Endothelial cell (in vitro differentiated cells): Measurements from ENCODE around the gene UBL4B. TPM values are rescaled to one million over a fixed set of nuclear protein-coding genes. Genes with fewer than 3 reads are reported as not detected.

ENCODE experiments used
- DNase-seq: peaks from one replicate; pipeline ENCODE4 v3.0.0; 2021; ENCODE audit warnings: low spot score
- H3K27ac Mint-ChIP-seq: one replicate; pipeline ENCODE4 v1.8.0; 2021; ENCODE audit warnings: mixed read lengths, inconsistent platforms; ENCODE audit not compliant: unreplicated experiment
- H3K27me3 Mint-ChIP-seq: one replicate; pipeline ENCODE4 v1.8.0; 2021; ENCODE audit warnings: mild to moderate bottlenecking, moderate library complexity, mixed read lengths, inconsistent platforms; ENCODE audit not compliant: unreplicated experiment
- H3K36me3 Mint-ChIP-seq: one replicate; pipeline ENCODE4 v1.8.0; 2021; ENCODE audit warnings: mild to moderate bottlenecking, low read depth, mixed read lengths, inconsistent platforms; ENCODE audit not compliant: unreplicated experiment
- H3K4me1 Mint-ChIP-seq: one replicate; pipeline ENCODE4 v1.8.0; 2021; ENCODE audit warnings: mild to moderate bottlenecking, mixed read lengths, inconsistent platforms; ENCODE audit not compliant: unreplicated experiment
- H3K4me3 Mint-ChIP-seq: one replicate; pipeline ENCODE4 v1.8.0; 2021; ENCODE audit warnings: mild to moderate bottlenecking, mixed read lengths, inconsistent platforms; ENCODE audit not compliant: unreplicated experiment
- H3K9me3 Mint-ChIP-seq: one replicate; pipeline ENCODE4 v1.8.0; 2021; ENCODE audit warnings: mixed read lengths, inconsistent platforms; ENCODE audit not compliant: unreplicated experiment
- CTCF ChIP-seq: fragments of 200-600 bp; sonication (generic); IDR thresholded peaks from one replicate; pipeline ENCODE4 v1.5.0; 2021; ENCODE audit warnings: antibody characterized with exemption; ENCODE audit not compliant: unreplicated experiment
- total RNA-seq: library from RNA; stranded (reverse); fragmentation: NEBNext Ultra II Directional; extraction: Animal tissue kit (Norgen Biotek cat#: 25700); gene quantifications from one replicate; pipeline ENCODE4 v1.2.1, GENCODE V29; 2021; ENCODE audit not compliant: unreplicated experiment

The UBL4B gene
- total RNA-seq, 1 donor from 2014 or later: not detected

DNA sequence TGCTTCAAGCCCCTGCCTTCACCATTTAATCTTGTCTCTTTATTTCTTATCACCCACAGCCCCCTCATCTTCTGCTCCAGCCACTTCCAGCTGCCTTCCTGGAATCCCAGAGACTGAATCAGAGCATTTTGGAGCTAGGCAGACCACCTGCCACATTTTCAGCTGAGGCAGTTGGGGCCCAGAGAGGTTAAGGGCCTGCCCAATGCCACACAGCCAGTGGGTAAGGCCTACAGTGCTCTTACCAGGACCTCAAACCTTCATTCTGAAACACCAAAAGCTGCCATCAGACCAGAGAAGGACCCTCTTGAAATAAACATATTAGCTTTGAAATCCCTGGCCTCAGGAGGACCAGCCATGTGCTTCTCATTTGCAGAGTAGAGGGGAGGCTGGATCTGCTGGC is 20.4 kb downstream of the UBL4B start:
- no peak overlapping the region for H3K4me3 Mint-ChIP-seq
- no peak overlapping the region for H3K27ac Mint-ChIP-seq

GRCh38 chr1:110133436-110133835 is 21.2 kb downstream of the UBL4B start:
- Mint-ChIP-seq H3K36me3 (peaks cover 6% of the 10 kb centered on the region), H3K27me3 (peaks cover 18% of the 10 kb centered on the region), H3K9me3 (no peaks in the 10 kb centered on the region), H3K4me3 (no peak overlapping the region), H3K4me1 (peaks cover 33% of the 10 kb centered on the region), H3K27ac (no peak overlapping the region)
- DNase-seq: no peak
- TF ChIP-seq CTCF: no peak

More for the DNA sequence above, 20.4 kb downstream of the UBL4B start:
- peaks cover 21% of the 10 kb centered on the region for H3K27me3 Mint-ChIP-seq
- no peak for DNase-seq
- no peak for TF ChIP-seq CTCF
- no peaks in the 10 kb centered on the region for H3K9me3 Mint-ChIP-seq
- H3K36me3 Mint-ChIP-seq: peaks cover 6% of the 10 kb centered on the region
- H3K4me1 Mint-ChIP-seq: peaks cover 32% of the 10 kb centered on the region

GRCh38 chr1:110134050-110134595 is 21.9 kb downstream of the UBL4B start:
- H3K36me3 Mint-ChIP-seq: peaks cover 6% of the 10 kb centered on the region
- TF ChIP-seq CTCF: no peak
- DNase-seq: no peak

DNA sequence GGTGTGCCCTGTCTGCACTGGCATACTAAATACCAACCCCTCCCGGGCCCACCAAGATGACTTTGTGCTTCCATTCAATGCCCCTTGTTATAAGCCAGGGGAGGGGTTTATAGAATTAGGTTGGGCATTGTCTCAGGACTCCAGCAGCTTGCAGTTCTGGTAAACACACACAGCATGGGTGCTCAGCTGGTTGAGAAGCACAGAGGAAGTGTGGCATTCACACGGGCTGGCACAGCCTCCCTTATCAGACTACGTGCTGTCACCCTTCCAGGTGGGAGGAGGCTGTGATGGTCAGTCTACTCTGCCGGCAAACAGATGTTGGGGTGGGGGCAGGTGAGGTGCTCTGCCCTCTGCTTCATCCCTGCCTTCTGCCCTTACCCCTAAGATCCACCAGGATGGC is 23.0 kb downstream of the UBL4B start:
- H3K27me3 Mint-ChIP-seq: peaks cover 18% of the 10 kb centered on the region
- no peak for TF ChIP-seq CTCF
- peaks cover 33% of the 10 kb centered on the region for H3K4me1 Mint-ChIP-seq
- DNase-seq: no peak
- no peak overlapping the region for H3K4me3 Mint-ChIP-seq
- no peaks in the 10 kb centered on the region for H3K9me3 Mint-ChIP-seq
- H3K27ac Mint-ChIP-seq: no peak overlapping the region
- peaks cover 6% of the 10 kb centered on the region for H3K36me3 Mint-ChIP-seq

More at GRCh38 chr1:110134050-110134595, 21.9 kb downstream of the UBL4B start:
- peaks cover 18% of the 10 kb centered on the region for H3K27me3 Mint-ChIP-seq
- H3K9me3 Mint-ChIP-seq: no peaks in the 10 kb centered on the region
- peaks cover 33% of the 10 kb centered on the region for H3K4me1 Mint-ChIP-seq
- no peak overlapping the region for H3K4me3 Mint-ChIP-seq
- no peak overlapping the region for H3K27ac Mint-ChIP-seq

- H3K4me3 Mint-ChIP-seq: no peak overlapping the region
- H3K36me3 Mint-ChIP-seq: peaks cover 6% of the 10 kb centered on the region
- H3K4me1 Mint-ChIP-seq: peaks cover 33% of the 10 kb centered on the region
- peaks cover 18% of the 10 kb centered on the region for H3K27me3 Mint-ChIP-seq
- no peak overlapping the region for H3K27ac Mint-ChIP-seq
- no peak for DNase-seq
- H3K9me3 Mint-ChIP-seq: no peaks in the 10 kb centered on the region
- no peak for TF ChIP-seq CTCF
Observed at GRCh38 chr1:110135666-110136065, 23.4 kb downstream of the UBL4B start.
